Neural progenitor cell (in vitro differentiated cells): ENCODE data around the gene FBXW2. TPM values are rescaled to one million over a fixed set of nuclear protein-coding genes. Genes with fewer than 3 reads are reported as not detected.

Experiments used
- DNase-seq: peaks from one replicate; pipeline ENCODE4 v3.0.0-alpha.2; 2016; ENCODE audit warnings: low spot score
- H2AFZ ChIP-seq: fragments of 200-600 bp; sonication (generic); replicated peaks from 2 replicates; pipeline ENCODE4 v1.6.1; 2016; ENCODE audit warnings: antibody characterized with exemption
- H3F3A ChIP-seq: fragments of 200-600 bp; sonication (generic); 2 replicates; pipeline ENCODE4 v1.6.1; 2016; ENCODE audit warnings: antibody characterized with exemption, low read depth
- H3K27ac ChIP-seq: fragments of 200-600 bp; sonication (generic); 2 replicates; pipeline ENCODE4 v1.5.1; 2016; ENCODE audit warnings: mild to moderate bottlenecking
- H3K27me3 ChIP-seq: fragments of 200-600 bp; sonication (generic); 2 replicates; pipeline ENCODE4 v1.6.1; 2016; ENCODE audit warnings: mild to moderate bottlenecking, moderate library complexity
- H3K36me3 ChIP-seq: fragments of 200-600 bp; sonication (generic); 2 replicates; pipeline ENCODE4 v1.5.1; 2016
- H3K4me1 ChIP-seq: fragments of 200-600 bp; sonication (generic); 2 replicates; pipeline ENCODE4 v1.6.1; 2016; ENCODE audit warnings: mixed run types
- H3K4me2 ChIP-seq: fragments of 200-600 bp; sonication (generic); 2 replicates; pipeline ENCODE4 v1.6.1; 2016
- H3K4me3 ChIP-seq: fragments of 200-600 bp; sonication (generic); 2 replicates; pipeline ENCODE4 v1.5.1; 2016
- H3K79me2 ChIP-seq: fragments of 200-600 bp; sonication (generic); 2 replicates; pipeline ENCODE4 v1.6.1; 2016; ENCODE audit warnings: low read depth
- H3K9ac ChIP-seq: fragments of 200-600 bp; sonication (generic); 2 replicates; pipeline ENCODE4 v1.6.1; 2016
- H3K9me3 ChIP-seq: fragments of 200-600 bp; sonication (generic); 2 replicates; pipeline ENCODE4 v1.5.1; 2016; ENCODE audit warnings: low read depth
- H4K20me1 ChIP-seq: fragments of 200-600 bp; sonication (generic); 2 replicates; pipeline ENCODE4 v1.6.1; 2016; ENCODE audit warnings: low read depth
- H3K27ac Mint-ChIP-seq: 3 replicates; pipeline ENCODE4 v1.8.0; 2021; ENCODE audit warnings: mixed read lengths
- H3K27me3 Mint-ChIP-seq: 2 replicates; pipeline ENCODE4 v1.8.0; 2022; ENCODE audit warnings: low read depth, mild to moderate bottlenecking, inconsistent platforms, moderate library complexity, mixed read lengths; ENCODE audit not compliant: insufficient read depth
- H3K36me3 Mint-ChIP-seq: 3 replicates; pipeline ENCODE4 v1.8.0; 2021; ENCODE audit warnings: mixed read lengths
- H3K4me1 Mint-ChIP-seq: 3 replicates; pipeline ENCODE4 v1.8.0; 2021; ENCODE audit warnings: mixed read lengths
- H3K4me3 Mint-ChIP-seq: 3 replicates; pipeline ENCODE4 v1.8.0; 2021; ENCODE audit warnings: mild to moderate bottlenecking, moderate library complexity, mixed read lengths
- H3K9me3 Mint-ChIP-seq: 3 replicates; pipeline ENCODE4 v1.8.0; 2020; ENCODE audit warnings: mixed read lengths
- CTCF ChIP-seq: fragments of 200-600 bp; sonication (generic); IDR thresholded peaks from 2 replicates; pipeline ENCODE4 v1.5.1; 2017; ENCODE audit warnings: antibody characterized with exemption, mild to moderate bottlenecking
- EZH2 ChIP-seq: fragments of 200-600 bp; sonication (generic); IDR thresholded peaks from 2 replicates; pipeline ENCODE4 v1.6.1; 2017; ENCODE audit warnings: antibody characterized with exemption, mild to moderate bottlenecking, moderate library complexity
- EZH2phosphoT487 ChIP-seq: fragments of 200-600 bp; sonication (generic); IDR thresholded peaks from 2 replicates; pipeline ENCODE4 v1.6.1; 2017; ENCODE audit warnings: antibody characterized with exemption
- total RNA-seq: library from RNA; depleted of rRNA; stranded (reverse); fragments of >200 nt; gene quantifications from 2 replicates; pipeline ENCODE4 v1.2.3, GENCODE V29; 2015; ENCODE audit warnings: low replicate concordance

FBXW2 gene
- total RNA-seq, 1 donor from 2014 or later, result 32.7 TPM

GRCh38 chr9:120730654-120731514 lies 62.3 kb downstream of the FBXW2 start:
- Histone ChIP-seq H3K36me3 (no peaks in the 10 kb centered on the region), H3K4me3 (no peak overlapping the region), H3K27ac (no peak overlapping the region), H3K4me1 (peaks cover 12% of the 10 kb centered on the region), H4K20me1 (no peaks in the 10 kb centered on the region), H3K4me2 (peak overlapping the region; percentile 57), H3K9me3 (no peaks in the 10 kb centered on the region), H3K79me2 (no peaks in the 10 kb centered on the region), H3K9ac (no peak overlapping the region), H2AFZ (no peak overlapping the region), H3F3A (peaks cover 17% of the 10 kb centered on the region), H3K27me3 (no peaks in the 10 kb centered on the region)
- no peaks in the 10 kb centered on the region for H3K36me3 Mint-ChIP-seq
- DNase-seq, result peak; percentile 75
- TF ChIP-seq EZH2phosphoT487 (no peak), CTCF (no peak), EZH2 (no peak)
- H3K27ac Mint-ChIP-seq, result peak overlapping the region; percentile 70
- H3K9me3 Mint-ChIP-seq, result no peaks in the 10 kb centered on the region
- H3K4me3 Mint-ChIP-seq, result no peak overlapping the region
- H3K4me1 Mint-ChIP-seq, result peaks cover 22% of the 10 kb centered on the region
- peaks cover 7% of the 10 kb centered on the region for H3K27me3 Mint-ChIP-seq

GRCh38 chr9:120729791-120730241 lies 63.4 kb downstream of the FBXW2 start:
- Mint-ChIP-seq H3K27ac (peak overlapping the region; percentile 57), H3K9me3 (no peaks in the 10 kb centered on the region), H3K4me3 (no peak overlapping the region), H3K4me1 (peaks cover 22% of the 10 kb centered on the region), H3K36me3 (no peaks in the 10 kb centered on the region), H3K27me3 (peaks cover 7% of the 10 kb centered on the region)
- H3K9ac ChIP-seq, result no peak overlapping the region
- H3K4me1 ChIP-seq, result peaks cover 12% of the 10 kb centered on the region
- no peak overlapping the region for H3K27ac ChIP-seq
- TF ChIP-seq CTCF (peak; percentile 46), EZH2 (no peak)
- H3K36me3 ChIP-seq, result no peaks in the 10 kb centered on the region
- no peaks in the 10 kb centered on the region for H3K9me3 ChIP-seq
- H2AFZ ChIP-seq, result no peak overlapping the region
- H3F3A ChIP-seq, result peaks cover 17% of the 10 kb centered on the region
- no peaks in the 10 kb centered on the region for H4K20me1 ChIP-seq
- H3K4me2 ChIP-seq, result no peak overlapping the region
- no peaks in the 10 kb centered on the region for H3K27me3 ChIP-seq
- no peak overlapping the region for H3K4me3 ChIP-seq
- no peaks in the 10 kb centered on the region for H3K79me2 ChIP-seq
- DNase-seq, result peak; percentile 41

- Mint-ChIP-seq H3K4me1 (peaks cover 18% of the 10 kb centered on the region), H3K27ac (no peak overlapping the region), H3K27me3 (peaks cover 7% of the 10 kb centered on the region), H3K4me3 (no peak overlapping the region), H3K9me3 (no peaks in the 10 kb centered on the region), H3K36me3 (no peaks in the 10 kb centered on the region)
- DNase-seq, result no peak
- H3K27ac ChIP-seq, result no peak overlapping the region
- H3K4me3 ChIP-seq, result no peak overlapping the region
- H4K20me1 ChIP-seq, result no peaks in the 10 kb centered on the region
- H3K4me1 ChIP-seq, result peaks cover 8% of the 10 kb centered on the region
- no peaks in the 10 kb centered on the region for H3K9me3 ChIP-seq
- no peak overlapping the region for H3K9ac ChIP-seq
- TF ChIP-seq EZH2phosphoT487 (no peak), CTCF (no peak), EZH2 (no peak)
- H3K36me3 ChIP-seq, result no peaks in the 10 kb centered on the region
- H2AFZ ChIP-seq, result no peak overlapping the region
- peaks cover 13% of the 10 kb centered on the region for H3F3A ChIP-seq
- H3K27me3 ChIP-seq, result no peaks in the 10 kb centered on the region
- H3K4me2 ChIP-seq, result no peak overlapping the region
- no peaks in the 10 kb centered on the region for H3K79me2 ChIP-seq
These were observed 66.7 kb downstream of the FBXW2 start for GRCh38 chr9:120726484-120726883.
